Medulla oblongata (tissue), 1 donor: ENCODE measurements around the gene TARS3.
A peak's percentile ranks its signal among the peaks of the same experiment; 100 is the strongest.
"Not testable (repeated sequence)": the region's sequence is repeated elsewhere in the genome, so short reads cannot be mapped to it uniquely, and the experiment has no call there.

Experiments
- DNase-seq: peaks from one replicate; pipeline ENCODE4 v3.0.0-alpha.2; 2015; ENCODE audit errors: extremely low spot score

The TARS3 gene

GRCh38 chr15:101654624-101655337 lies 69.5 kb downstream of the TARS3 start:
- not testable (repeated sequence) for DNase-seq

GRCh38 chr15:101654171-101654570 lies 70.1 kb downstream of the TARS3 start:
- DNase-seq, result no peak

- no peak for DNase-seq
Measured at GRCh38 chr15:101652786-101653430, 71.4 kb downstream of the TARS3 start.

- DNase-seq, result peak; percentile 94
Measured at GRCh38 chr15:101652098-101652785, 72.0 kb downstream of the TARS3 start, which contains the start of gene TM2D3. Gene TM2D3 (minus strand): TSS chr15:101652381. CDS start chr15:101652361, 20 bp downstream.

DNA sequence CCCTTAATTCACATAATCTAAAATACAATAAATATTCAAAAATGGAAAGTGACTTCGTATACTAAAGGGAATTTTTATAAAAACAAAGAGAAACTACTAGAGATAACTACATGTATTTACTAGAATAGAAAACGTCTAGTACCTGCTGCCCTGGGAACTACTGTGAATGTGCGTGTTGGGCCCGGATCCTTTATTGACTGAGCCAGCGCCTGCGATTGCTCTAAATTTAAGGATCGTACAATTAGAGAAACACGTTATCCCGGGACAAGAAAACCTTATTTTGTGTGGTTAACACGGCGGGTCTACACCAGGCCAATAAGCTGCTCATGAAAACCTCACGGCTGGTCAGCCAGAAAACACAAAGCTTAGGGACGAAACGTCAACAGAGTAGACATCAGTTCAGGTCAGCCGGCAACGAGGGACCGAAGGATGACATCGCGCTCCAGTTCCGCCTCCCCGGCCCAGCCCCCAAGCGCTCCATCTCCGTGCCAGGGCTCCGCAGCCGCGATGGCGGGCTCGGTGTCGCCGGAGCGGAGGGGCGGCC lies 72.6 kb downstream of the TARS3 start:
- peak; percentile 50 for DNase-seq

DNA sequence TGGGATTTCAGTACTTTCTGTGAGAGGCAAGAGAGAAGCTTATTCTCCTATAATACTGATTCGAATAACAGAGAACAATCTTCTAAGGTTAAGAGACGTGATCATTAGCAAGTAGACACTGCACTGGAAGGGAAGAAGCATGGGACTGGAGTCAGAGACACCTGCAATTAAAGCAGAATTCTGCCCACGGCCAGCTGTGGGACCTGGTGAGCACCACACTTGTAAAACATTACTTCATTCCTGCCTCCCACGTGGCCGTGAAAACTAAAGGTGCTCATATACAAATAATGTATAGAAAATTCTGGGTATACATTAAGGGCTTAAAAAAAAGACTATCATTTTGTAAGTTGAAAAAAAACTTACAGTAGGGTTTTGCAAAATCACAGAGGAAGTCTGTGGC lies 74.1 kb downstream of the TARS3 start:
- DNase-seq, result no peak

- no peak for DNase-seq
Measured at GRCh38 chr15:101648356-101648755, 75.9 kb downstream of the TARS3 start.

GRCh38 chr15:101647251-101647650 lies 77.0 kb downstream of the TARS3 start:
- no peak for DNase-seq

DNA sequence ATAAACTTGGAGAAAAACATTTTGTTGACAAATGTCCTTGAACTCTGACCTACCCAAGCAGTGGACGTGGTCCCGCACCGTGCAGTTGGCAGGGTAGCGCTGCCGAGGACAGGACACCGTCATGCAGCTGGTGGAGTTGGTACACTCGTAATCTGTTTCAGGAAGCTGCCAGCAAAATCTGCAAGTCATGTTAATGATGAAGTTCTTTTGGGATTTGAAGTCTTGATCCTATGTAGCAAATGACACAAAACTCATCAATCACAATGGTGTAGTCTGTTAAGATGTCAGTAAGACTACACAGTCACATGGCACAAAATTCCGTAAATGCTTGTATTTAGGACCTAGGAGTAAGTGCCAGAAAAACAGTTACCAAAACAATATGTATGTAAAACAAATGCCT lies 77.6 kb downstream of the TARS3 start:
- no peak for DNase-seq

GRCh38 chr15:101642361-101642760 lies 81.9 kb downstream of the TARS3 start:
- peak; percentile 72 for DNase-seq

DNA sequence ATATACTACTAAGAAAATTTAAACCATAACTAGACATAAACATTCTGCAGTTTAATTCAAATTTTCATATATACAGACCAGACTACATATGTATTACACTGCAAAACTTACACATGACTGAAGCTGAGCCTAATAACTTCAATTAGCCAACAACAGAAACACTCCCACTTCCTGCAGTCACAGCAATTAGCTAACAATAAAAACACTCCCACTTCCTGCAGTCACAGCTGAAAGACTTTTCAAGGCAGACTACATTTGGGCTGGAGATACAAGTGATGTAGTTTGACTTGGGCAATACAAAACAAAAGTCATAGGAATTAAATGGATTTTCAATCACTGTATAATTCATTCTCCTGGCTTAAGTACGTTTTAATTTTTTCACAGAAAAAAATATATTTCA lies 82.4 kb downstream of the TARS3 start:
- DNase-seq, result peak; percentile 26

DNA sequence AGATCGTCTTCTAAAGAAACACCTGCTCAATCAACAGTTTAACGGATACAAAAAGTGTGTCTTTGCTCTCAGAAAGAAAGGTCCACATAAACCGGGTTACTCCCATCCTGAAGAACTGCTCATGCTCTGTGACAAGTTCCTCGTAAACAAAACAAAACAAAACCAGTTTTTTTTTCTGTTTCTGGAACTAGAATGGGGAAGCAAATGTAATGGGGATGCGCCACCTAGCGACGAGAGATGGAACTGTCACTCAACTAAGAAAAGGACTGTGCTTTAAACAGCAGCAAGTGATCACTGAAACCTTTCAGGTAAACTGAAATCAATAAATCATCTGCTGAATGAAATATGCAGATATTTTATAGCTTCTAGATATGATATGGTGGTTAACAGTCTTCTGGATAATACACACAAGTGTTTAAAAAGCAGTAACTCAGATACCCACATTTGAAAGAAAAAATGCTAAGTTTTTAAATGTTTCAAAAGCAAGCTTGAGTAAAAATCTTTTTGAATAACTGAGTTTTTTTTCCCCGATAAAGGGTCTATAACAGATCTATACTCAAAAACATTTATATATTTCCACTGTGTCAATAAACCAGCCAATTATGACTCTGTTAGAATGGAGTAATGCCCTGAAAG lies 83.0 kb downstream of the TARS3 start:
- DNase-seq, result peak; percentile 94

GRCh38 chr15:101639667-101640066 lies 84.6 kb downstream of the TARS3 start:
- peak; percentile 26 for DNase-seq

GRCh38 chr15:101637919-101638318 lies 86.4 kb downstream of the TARS3 start:
- DNase-seq, result no peak

DNA sequence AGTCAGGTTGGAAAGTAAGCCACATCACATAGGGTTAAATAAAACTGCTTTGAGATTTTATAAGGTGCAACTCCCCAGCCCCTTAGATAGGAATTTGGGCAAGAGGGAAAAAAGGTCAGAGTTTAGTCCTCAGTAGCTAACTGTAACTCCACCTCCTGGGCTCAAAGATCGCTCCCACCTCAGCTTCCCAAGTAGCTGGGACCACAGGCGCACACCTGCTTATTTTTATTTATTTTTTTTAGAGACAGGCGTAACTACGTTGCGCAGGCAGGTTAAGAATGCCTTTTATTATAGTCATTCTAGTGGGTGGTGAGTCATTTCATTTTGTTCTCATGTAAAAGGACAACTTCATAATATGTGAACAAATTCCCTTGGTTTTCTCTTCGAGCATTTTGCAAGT lies 86.8 kb downstream of the TARS3 start:
- no peak for DNase-seq

- DNase-seq, result no peak
Measured at GRCh38 chr15:101637038-101637437, 87.2 kb downstream of the TARS3 start.

GRCh38 chr15:101635944-101636727 lies 88.1 kb downstream of the TARS3 start:
- DNase-seq, result no peak

- no peak for DNase-seq
Measured at GRCh38 chr15:101633356-101633755, 90.9 kb downstream of the TARS3 start.

GRCh38 chr15:101626729-101627128 lies 97.5 kb downstream of the TARS3 start:
- DNase-seq, result not testable (repeated sequence)

- no peak for DNase-seq
Measured at GRCh38 chr15:101625980-101626379, 98.3 kb downstream of the TARS3 start.

DNA sequence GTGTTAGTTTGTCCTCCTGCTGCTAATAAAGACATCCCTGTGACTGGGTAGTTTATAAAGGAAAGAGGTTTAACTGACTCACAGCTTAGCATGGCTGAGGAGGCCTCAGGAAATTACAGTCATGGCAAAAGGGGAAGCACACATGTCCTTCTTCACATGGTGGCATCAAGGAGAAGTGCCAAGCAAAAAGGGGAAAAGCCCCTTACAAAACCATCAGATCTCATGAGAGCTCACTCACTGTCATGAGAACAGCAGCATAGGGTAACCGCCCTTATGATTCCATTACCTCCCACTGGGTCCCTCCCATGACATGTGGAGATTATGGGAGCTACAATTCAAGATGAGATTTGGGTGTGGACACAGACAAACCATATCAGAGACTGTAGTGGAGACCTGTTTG lies 99.1 kb downstream of the TARS3 start:
- no peak for DNase-seq
